GM21360 (cell line): ENCODE measurements around the gene HMHB1.

Source experiments
- ATAC-seq: cut with Tn5 transposase; IDR thresholded peaks from one replicate; pipeline ENCODE4 v1.9.1; 2021; ENCODE audit warnings: mild to moderate bottlenecking, moderate library complexity; ENCODE audit not compliant: unreplicated experiment

Gene HMHB1

DNA sequence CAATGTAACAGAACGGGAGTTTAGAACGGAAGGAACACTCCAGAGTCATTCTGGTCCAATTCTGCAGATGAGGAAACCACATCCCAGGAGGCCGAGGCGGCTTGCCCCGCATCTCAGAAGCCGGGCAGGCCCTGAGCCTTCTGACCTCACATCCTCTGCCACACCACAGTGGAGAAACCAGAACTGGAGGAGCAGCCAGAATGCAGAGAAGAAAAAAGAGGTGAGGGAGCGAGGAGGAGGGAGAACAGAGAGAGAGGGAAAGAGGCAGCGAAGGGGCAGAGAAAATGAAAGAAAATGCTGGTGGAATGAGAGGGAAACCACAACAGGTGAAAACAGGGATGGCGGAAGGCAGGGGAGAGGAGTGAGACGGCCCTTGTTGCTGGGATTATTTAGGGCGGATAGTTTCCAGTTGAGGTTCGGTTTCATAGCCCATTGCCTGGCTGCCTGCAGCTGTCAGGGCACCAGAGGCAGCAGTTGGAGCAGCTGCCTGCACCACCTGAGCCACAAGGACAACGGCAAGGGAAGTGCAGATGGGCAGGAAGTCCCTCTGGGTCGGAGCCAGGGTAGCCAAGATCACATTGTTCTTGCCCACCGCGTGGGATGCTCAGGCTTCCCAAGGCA lies at the start of gene HMHB1:
TSS of gene HMHB1 (plus strand) at position 77 of the 621 bp plus-strand sequence.
- no peak for ATAC-seq

DNA sequence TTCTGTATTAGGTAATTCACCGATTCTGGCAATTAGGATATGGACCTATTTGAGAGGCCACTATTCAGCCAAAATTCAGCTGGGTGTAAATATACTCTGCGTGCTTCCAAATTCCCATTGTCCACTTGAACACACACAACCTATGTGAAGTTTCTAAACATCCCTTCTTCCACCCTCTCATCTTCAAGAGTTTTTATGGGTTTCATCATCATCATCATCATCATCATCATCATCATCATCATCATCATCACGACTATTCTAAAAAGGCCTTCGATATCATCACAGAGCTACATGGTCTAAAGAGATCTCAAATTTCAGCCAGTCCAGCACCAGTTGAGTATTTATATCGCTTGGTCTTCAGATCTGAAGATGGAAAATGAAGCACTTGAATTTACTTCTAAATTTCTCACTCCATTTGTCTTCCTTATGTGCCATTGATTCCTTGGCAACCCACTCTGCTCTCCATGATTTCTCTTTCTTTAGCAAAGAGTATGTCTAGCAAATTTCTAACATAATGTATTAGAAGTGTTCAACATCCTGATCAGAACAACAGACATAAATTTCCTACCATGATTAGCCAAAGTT lies 49.2 kb upstream of the HMHB1 start:
- ATAC-seq = no peak

DNA sequence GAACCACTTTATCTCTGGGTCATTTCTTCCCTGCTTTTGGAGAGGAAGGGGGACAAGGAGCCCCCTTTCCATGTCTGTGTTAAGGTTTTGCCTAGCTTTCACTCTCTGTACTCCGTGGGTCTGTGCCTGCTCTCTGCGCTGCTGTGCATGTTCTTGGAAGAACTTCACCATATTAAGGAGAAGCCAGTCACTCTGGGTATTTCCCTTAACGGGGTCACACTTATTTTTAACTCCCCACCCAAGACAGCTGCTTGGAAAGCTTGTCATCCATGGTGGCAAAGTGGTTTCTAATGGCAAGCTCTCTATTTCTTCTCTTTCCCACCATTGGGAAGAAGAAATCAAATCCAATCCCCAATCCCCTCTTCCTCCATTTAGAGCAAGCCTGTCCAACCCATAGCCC lies 44.8 kb upstream of the HMHB1 start:
- no peak for ATAC-seq

DNA sequence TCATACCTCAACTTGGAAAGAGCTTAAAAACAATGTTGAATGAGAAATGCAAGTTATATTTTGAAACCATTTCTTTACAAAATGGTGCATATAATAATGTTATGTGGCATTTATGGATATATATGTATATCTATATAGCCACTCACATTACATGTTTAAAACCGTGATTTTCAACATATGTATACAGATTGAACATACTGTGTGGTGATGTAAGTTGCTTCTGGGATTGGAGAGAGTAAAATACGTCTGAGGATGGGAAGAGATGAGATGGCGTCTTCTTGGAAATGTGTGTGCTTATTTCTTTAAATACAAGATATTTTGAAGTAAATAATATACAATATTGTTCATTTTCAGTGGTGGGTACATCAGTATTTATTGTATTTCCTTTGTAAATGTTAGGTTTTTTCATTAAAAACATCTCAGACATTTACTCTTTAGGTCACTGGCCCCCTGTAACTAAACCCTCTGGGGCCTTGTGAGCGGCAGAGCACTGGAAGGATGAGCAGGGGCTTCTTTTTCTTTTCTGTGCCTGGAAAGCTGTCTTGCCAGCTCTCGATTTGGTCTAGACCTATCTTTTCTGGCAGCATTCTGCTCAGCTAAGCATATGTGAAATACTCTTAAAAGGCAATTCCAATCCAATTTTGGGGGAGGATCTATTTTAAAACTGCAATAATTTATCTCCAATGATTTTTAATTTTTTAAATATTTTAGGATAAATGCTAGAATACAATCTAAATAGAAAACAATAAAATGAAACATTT lies 42.8 kb upstream of the HMHB1 start:
- no peak for ATAC-seq

DNA sequence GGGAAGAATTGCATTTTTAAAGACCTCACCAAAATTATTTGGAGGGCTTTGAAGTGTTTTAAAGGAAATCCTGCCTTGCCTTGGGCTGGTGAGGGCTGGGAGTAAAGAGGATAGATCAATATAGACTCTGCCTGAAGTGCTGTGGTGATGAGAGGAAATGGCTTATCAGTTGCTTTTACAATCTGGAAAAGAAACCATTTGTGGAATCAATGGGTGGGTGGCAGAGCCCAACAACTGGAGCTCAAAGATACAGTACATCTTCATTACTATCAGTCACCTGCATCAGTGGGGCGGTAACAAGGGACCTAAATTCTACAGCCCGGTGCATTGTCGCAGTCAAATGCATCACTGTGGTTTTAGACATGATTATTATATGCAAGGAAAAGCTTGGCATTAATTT lies 41.5 kb upstream of the HMHB1 start:
- no peak for ATAC-seq

DNA sequence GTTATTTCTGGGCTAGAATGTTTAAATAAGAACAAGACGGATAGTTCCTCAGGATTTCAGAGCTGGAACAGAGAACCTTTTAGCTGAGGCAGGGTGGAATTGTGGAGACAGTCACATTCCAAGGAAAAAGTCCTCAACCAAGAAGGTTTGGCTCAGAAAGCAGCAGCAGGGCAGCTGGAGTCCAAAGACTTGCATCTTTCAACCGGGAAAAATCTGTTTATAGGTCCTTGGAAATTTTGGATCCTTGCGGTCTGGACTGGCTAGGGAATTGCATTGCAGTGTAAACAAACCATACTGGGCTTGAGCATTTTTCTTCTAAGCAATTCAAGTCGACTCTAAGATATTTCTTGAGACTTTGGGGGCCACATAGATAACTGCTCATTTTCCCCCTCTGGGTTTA lies 40.8 kb upstream of the HMHB1 start:
- ATAC-seq = no peak

DNA sequence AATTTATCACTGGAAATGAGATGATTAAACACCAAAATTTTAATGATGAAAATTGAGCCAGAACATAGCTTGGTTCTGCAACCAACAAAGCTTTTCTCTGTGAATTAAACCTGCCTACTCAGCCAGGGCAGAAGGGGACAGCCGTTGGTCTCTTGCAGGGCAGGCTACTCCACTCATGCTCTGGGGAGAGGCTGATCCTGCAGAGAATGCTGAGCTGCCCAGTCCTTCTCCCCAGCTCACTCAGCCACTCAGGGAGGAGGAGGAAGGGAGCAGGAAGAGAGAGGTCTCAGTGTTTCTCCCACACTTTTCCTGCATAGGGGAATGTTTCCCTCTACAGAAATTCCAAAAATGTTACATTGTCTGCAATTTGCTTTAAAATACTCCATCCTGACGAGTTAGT lies 40.4 kb upstream of the HMHB1 start:
- ATAC-seq = no peak

DNA sequence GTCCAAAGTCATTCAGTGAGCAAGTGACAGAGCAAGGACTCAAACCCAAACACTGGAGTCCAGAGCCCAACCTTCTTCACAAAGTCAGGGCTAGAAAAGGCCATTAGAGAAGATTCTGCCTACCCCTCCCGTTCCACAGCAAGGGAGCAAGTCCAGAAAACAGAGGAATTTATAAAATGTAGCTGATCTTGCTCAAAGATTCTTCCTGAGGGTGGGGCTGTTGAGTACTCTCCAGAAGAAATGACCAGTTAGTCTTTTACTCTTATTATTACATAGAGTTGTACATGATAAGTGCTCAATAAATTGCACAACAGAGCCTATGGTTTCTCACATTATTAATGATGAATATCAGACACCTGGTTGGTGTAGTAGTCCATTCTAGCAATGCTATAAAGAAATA lies 39.3 kb upstream of the HMHB1 start:
- no peak for ATAC-seq

DNA sequence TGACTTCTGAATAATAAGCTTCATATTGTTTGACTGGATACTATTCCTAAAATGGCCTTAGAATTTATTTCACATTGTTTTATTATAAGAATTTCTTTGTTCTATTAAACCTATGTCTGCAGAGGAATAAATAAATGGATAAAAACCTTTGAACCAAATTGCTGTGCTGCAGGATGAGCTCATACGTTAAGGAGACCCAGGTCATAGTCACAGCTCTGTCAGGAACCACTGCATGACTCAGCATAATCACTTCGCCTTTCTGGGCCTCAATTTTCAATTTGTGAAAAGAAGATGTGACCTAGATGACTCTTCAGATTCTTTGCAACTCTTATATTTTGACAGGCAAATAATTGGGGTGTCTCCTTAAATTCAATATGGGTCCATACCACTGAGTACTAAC lies 36.7 kb upstream of the HMHB1 start:
- no peak for ATAC-seq

DNA sequence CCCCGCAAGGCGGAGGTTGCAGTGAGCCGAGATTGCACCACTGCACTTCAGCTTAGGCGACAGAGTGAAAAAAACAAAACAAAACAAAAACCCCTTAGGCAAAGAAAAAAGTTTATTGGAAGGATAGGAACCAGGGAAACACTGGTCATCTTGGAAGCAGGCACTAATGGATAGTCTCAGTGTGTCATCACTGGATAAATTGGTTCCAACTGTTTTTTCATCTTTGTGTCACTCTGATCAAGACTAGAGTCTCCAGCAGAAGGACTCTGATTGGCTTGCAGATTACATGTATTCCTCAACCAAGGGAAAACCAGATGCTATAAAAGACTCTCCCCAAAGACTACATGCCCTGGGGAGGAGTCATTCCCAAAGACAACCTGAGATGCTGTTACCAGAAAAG lies 35.0 kb upstream of the HMHB1 start:
- no peak for ATAC-seq

DNA sequence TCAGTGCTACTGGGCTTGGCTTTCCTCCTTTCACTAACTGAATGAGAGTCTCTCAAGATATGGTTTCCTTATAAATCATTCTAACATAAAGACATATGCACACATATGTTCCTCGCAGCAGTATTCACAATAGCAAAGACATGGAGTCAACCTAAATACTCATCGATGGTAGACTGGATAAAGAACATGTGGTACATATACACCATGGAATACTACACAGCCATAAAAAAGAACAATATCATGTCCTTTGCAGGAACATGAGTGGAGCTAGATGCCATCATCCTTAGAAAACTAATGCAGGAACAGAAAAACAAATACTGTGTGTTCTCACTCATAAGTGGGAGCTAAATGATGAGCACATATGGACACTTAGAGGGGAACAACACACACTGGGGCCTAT lies 32.5 kb upstream of the HMHB1 start:
- ATAC-seq = no peak

DNA sequence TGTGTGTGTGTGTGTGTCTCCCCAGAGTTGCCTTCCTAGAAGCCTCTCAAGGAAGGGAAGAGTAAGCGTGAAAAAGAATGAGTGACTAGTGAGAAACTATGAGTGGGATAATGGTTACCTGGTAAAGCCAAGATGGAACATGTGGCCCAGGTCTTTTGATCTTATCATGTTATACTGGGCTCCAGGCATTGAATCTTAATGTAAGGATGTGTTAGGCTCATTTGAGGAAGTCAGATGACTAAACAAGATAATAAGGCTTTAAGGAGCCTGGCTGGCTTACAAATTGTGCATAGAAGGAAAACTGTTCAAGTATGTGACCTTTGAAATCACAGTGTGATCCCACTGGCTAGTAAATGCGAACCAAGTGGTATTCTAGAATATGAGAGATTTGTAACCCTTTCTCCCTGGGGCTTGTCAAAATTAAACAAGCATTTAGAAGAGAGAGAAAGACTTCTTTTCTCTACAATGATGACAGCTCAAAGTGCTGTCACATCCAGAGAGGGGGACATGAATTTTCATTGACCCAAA lies 29.9 kb upstream of the HMHB1 start:
- no peak for ATAC-seq

DNA sequence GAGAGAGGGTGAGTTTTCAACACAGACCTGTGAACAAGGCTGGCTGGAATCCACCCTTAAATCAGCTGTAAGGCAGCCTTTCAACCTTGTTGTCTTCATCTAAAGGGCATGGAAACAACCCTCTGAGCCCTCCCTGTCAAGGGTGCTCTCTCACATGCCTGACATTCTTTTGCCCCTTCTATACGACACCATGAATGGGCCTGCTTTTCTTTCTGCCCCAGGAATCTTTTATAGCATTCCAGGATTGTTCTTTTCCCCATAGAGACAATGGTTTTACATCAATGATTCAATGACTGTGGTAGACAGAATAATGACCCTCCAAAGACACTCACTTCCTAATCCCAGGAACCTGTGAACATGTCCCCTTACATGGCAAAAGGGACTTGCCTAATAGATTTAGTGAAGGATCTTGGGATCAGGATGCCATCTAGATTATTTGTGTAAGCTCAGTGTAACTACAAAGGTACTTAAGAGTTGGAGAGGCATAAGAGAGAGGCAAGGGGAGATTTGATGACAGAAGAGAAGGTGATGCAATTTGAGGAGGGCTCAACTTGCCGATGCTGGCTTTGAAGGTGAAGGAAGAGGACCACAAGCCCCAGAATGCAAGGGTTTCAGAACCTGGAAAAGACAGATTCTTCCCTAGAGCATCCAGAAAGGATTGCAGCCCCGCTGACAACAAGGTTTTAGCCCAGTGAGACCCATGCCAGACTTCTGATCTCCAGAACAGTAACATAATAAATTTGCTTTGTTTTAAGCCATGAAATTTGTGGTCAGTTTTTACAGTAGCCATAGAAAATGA lies 29.2 kb upstream of the HMHB1 start:
- ATAC-seq = no peak

DNA sequence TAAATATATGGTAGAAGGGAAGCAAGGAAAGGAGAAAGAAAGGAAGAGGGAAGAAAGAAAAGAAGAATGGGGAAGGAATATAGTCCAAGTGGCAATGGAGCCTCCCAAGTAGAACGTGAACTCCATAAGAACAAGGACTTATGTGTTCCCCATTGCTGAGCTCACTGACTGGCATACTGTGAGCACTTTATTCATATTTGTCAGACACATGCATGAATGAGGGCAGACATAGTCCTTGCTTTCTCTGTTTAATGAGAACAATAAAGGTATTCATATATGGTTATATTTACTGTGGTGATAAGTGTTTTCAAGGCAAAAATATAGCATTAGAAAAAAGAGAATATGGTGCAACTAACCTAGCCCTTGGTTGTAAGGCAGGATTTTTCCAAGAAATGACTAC lies 23.6 kb upstream of the HMHB1 start:
- no peak for ATAC-seq

DNA sequence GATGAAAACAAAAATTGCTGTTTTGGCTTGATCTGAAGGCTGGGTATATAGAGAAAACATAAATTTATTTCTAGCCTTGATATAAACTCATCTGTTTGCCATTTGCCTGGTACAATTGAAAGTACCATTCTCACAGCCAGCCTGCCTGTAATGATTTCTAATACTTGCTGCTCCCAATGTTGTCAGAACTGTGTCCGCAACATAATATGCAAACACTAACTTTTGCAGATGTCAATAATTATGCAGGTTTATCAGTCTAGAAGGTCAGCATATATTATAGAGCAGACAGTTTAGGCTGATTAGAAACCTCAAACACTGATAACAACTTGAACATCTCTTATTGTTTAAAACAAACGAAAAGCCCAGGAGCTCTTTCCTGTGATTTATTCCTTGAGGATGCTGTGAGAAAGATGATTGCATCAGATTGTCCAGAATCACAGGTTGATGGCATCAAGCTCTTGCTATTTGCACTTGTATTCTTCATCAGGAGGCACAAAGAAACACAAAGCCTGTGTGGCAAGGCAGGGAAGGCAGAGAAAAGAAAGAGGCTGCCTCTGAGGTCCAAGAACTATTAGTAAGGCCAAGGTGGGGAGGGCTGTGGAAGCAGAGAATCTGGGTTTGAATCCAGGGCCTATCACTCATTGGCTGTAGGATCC lies 21.4 kb upstream of the HMHB1 start:
- no peak for ATAC-seq

DNA sequence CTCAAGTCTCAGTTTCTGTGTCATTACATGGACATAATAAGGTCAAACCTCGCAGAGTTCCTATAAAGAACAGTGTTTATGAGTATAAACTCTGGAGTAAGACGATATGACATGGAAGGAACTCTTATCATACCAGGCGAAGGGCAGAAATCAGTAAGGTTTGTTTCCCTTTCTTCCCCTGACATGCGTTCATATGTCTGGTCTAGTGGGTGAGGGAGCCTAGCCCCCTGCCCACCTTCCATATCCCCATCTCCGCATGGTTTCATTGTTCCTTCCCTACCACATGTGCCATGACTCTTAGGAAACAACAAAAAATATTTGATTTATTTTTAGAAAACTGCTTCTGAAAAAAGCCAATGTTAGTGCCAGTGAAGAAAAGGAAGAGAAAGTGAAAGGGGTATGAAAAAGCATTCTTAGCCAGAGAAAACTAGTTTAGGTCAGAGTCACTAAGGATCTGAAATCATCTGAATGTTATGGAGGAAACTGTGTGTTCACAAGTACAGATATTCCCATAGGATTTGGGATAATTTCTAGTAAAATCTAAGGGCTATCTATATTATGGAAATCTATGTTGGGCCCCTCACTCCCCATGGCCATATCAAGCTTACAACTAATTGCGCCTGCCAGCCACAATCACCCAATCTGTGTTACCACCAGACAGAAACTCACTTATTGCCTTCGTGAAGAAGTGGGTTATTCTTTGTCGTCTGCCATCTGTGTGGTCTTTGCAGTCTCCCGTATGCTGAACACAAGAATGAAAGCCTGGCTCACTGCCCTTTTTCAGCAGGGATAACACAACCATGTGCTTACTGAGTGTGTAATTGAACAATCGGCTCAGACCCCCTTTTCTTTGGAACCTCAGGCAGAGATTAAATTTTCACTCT lies 19.9 kb upstream of the HMHB1 start:
- ATAC-seq = peak; percentile 71

DNA sequence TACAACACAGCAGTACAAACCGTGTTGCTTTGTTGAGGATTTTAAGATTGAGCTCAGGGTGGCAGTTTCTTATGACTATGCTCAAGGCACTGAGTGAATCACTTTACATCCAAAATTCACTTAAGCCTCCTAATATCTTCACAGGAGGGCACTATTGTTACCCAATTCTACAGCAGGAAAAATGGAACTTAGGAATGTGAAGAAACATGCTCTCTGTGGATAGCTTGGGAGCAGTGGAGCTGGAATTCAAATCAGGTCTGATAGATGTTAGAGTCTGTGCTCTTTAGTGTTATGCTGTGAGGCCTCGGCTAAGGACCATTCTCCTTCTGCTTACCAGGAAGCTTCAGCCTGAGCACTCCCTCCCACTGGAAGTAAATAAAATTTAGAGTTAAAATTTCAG lies 18.7 kb upstream of the HMHB1 start:
- ATAC-seq = no peak

DNA sequence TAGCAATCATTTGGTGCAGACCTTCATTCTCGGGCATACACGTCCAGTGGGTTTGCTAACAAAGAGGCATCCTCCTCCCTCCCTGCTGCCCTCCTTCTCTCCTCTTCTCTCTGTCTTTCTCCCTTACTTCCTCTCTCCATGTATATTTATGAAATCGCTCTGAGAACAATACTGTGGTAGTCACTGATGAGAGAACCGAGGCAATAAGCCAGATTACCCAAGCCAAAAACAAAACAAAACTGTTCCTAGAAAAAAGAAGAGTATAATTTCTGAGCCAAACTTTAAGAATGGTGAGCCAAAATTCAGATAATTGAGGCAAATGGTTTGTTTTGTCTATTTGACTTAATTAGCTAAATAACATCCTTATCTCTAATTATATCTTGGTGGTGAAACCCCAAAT lies 15.8 kb upstream of the HMHB1 start:
- no peak for ATAC-seq

DNA sequence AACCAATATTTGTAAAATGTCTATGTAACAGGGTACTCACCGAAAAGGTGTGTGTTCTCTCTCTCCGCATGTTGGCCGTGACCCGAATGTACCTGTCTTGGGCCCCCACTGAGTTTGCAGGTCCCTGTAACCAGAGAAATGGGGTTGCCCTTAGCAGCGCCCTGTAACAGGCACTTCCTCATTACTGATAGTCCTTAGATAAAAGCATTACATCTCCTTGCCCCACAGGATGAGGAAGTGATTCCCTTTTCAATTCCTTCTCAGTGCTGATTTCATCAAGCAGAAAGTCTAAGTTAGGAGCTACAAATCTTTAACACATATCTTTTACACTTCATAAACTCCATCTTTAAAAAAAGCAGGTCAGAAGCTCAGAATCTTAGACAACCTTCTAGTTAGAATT lies 15.2 kb upstream of the HMHB1 start:
- no peak for ATAC-seq

DNA sequence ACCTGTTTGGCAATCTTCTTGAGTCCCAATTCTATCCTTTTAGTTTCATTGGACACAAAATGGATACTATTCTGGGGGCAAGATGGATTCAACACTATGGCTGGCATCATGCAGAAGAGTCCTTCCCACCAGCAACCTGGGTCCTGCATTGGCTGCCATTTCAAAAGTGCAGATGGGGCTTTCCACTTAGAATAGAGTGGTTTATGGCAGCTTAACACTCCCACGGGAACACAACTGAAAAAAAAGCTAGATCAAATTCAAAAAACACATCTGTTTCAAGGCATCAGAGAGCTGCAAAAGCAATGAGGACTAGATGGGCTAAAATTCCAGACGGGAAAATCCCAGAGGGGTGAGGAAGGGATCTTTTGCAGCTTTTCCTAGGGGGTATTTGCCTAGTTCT lies 11.2 kb upstream of the HMHB1 start:
- ATAC-seq = no peak
